Stimulated activated CD4-positive, alpha-beta T cell treated with anti-CD3 and anti-CD28 coated beads, Interleukin-4, amount 100 ng/mL, for 24 hours (primary cell): Measurements from ENCODE around the gene KCNK5.

ENCODE experiments used
- DNase-seq: peaks from one replicate; pipeline ENCODE4 v3.0.0-alpha.2; 2020

KCNK5 gene

GRCh38 chr6:39170389-39170788, 58.9 kb downstream of the KCNK5 start:
- no peak for DNase-seq

DNA sequence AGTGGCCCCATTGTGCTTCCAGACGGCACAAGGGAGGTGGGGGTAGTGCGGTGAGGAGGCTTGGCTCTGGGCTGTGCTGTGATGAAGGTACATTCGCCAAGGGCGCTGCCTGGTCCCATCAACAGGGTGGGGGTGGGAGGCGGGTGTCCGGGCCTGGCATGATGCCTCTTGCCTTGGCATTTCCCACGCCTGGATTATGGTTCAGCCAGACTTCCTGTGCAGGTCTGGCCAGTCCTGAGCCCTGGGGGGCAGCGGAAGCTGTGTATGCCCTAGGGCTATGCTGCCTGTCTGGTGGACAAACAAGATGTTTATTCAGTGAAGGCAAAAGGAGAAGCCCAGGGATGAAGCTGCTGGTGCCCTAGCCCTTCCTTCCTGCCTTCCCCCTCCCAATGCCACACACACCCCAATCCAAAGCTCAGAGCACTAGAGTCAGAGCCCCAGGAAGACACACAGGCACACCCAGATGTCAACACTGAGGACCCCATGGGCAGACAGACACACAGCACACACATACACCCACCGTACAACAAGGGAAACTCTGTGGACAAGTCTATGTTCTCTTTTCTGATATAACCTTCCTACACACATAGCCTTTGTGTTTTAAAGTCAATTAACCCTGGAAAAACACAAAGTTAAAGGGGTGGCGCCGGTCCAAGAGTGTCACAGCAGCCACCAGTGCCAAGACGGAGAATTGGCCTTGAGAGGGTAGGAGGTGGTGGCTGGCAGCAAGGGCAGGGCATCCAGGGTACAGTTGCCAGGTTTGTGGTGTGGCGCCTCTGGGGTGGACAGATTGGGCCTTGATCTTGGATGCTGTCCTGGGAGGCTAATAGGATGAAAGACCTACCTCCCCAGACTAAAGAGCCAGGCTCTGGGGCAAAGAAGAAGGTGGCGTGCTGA, 59.6 kb downstream of the KCNK5 start:
- DNase-seq, result no peak

DNA sequence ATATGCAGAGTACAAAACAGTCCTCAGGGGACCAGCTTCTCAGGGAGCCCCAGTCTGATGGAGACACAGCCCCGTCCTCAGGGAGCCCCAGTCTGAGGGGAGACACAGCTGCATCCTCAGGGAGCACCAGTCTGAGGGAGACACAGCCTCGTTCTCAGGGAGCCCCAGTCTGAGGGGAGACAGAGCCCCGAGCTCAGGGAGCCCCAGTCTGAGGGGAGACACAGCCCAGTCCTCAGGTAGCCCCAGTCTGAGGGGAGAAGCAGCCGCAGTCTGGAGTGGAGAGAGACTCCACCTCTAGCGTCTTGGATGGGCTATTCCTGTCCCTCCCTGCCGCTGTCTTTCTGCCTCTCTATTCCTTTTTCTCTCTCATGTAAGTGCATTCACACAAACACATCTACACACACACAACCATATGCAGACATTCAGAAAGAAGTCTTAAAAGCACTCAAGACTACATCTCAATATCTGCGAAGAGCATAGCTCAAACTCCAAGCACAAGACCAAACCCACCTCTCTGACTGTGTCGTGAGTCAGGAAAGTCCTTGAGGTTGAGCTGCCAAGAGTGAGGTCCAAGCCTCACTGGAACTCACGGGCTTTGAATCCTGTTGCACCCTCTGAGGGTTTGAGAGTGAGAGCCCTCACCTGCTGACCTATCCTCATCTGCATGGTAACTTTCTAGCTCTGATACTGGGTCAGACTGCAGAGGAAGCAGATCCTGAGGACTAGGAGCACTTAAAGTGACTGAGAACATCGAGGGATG, 61.2 kb downstream of the KCNK5 start:
- DNase-seq, result no peak

DNA sequence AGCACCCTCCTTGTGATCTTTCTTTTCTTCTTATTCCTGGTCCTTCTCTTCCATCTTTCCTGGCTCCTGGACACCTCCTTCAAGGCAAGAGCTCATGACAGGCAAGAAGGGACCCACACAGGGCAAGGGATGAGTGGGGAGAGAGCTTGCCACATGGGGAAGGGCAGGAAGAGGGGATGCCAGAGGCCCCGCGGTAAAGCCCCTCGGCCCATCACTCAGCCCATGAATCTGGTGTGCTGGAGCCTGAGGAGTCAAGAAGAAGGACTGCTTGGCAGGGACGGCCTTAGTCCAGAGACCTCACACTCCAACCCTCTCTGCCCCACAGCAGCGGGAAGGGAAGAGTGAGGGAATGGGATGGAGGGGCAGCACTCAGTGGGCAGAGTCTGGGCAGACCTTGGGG, 62.0 kb downstream of the KCNK5 start:
- DNase-seq, result no peak

DNA sequence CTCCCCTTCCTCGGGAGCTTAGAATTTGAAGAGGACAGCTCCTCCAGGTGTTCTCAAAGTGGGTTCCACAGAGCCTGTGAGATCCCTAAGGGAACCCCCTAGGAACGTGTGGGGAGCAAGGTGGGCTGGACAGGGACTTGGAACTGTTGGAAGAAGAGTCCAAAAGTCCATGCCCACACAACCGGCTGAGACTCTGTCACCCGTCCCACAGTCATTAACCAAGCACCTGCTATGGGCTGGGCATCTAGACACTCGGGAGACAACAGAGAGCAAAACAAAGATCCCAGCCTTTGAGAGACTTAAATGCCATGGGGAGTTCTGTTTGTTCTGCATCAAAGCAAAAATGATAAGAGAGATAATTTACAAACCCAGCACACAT, 62.4 kb downstream of the KCNK5 start:
- DNase-seq, result no peak

DNA sequence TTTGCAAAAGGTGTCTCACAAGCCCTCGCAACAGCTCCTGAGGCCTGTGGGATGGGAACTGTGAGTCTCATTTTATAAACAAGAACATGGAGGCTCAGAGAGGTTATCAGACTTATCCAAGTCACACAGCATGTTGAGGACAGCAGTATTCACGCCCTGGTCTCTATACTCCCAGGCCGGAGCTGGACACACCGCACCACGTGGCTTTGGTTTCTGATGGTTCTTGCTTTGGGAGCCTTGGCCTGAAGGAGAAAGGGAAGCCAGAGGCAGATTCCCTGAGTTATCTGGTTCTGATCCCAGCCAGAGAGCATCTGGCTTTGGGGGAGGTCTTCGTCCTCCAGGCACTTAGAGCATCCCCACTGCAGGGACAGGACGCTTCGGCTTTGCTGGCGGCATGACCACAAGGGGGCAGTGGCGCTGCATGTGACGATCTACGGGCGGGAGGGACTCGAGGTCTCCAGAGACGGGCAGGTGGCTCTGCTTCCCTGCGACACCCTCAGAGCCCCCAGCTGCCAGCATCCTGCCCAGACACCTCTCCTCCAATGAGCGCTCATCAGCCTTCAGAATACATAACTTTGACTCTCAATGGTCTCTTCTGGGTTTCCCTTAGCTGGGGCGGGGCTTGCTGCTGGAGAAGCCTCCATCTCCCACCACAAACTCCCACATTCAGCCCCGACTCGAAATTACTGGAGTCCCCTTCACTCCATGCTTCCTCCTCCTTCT, 62.9 kb downstream of the KCNK5 start:
- DNase-seq, result peak; percentile 89

- no peak for DNase-seq
Measured at GRCh38 chr6:39157511-39157910, 71.8 kb downstream of the KCNK5 start.

DNA sequence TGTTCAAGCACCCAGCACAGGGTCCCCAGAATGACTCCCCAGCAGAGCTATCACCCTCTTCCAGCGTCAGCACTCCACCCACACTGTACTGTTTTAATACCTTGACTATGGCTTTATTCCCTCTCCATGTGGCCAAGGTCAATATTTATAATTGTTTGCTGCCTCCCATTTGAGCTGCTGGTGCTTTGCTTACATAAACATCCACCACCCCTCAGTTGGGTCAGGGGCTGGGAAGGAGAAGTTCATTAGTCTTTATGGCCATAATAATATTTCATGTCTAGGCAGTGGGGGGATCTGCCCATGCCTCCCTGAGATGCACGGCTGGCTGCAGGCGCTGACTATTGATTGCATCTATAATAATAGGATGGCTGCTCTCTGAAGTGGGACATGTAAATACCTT, 72.5 kb downstream of the KCNK5 start:
- DNase-seq, result no peak

- DNase-seq, result no peak
Measured at GRCh38 chr6:39154705-39155104, 74.6 kb downstream of the KCNK5 start.

DNA sequence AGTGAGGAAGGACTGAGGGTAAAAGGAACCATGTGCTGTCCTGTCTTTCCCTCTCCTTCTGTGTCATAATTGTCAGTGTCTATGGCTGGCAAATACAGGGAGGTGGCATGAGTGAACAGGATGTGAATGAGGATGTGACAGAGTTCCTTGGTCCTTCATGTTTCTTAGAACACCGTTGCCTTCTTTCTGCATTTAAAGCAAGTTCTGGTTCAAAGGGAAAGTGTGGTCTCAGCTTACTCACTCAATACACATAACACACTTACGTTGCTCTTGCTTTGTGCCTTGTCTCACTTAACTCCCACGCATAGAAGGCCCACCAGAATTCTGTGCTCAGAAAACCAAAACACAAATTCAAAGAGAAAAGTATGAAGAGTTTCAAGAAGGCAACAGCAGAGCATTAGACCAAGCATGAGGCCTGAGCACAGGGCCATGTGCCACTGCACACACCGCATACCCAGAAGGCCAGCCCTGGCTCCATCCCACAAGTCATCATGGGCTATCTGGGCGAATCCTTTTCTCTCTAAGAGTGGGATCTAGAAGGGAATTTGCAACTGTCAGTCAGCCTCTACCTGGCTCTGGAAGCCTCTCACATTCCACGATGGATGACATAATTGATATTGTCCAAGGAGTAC, 75.4 kb downstream of the KCNK5 start:
- DNase-seq, result peak; percentile 35

- DNase-seq, result no peak
Measured at GRCh38 chr6:39152262-39152661, 77.0 kb downstream of the KCNK5 start.

- no peak for DNase-seq
Measured at GRCh38 chr6:39151211-39151610, 78.1 kb downstream of the KCNK5 start.

GRCh38 chr6:39144481-39145173, 84.6 kb downstream of the KCNK5 start:
- no peak for DNase-seq

GRCh38 chr6:39143238-39143930, 85.9 kb downstream of the KCNK5 start:
- peak; percentile 30 for DNase-seq

GRCh38 chr6:39140556-39141167, 88.6 kb downstream of the KCNK5 start:
- DNase-seq, result no peak
